Pancreas (tissue), 10 donors: ENCODE measurements around the gene ADGRV1. TPM values are rescaled to one million over a fixed set of nuclear protein-coding genes. Genes with fewer than 3 reads are reported as not detected.
"Not testable (repeated sequence)": the region's sequence is repeated elsewhere in the genome, so short reads cannot be mapped to it uniquely, and the experiment has no call there.

Experiments used
- ATAC-seq, 4 donors: fragments of 200-7000 bp; cut with Tn5 transposase; one replicate each; pipeline versions ENCODE4 v1.8.0 to v1.9.1; 2020; ENCODE audit warnings: mild to moderate bottlenecking in 4 of 4, moderate library complexity in 4 of 4
- DNase-seq, 6 donors: peaks; one replicate each; pipeline ENCODE4 v3.0.0-alpha.2; 2020
- FAIRE-seq: peaks from 2 replicates; lab custom pipeline; 2012; peaks lifted over from hg19 to GRCh38; lab: Jason Lieb, UNC
- H3K27ac ChIP-seq, 4 donors: fragments of 200-600 bp; sonication (generic); 1 replicate in 3 of 4; 2 replicates in 1 of 4; pipeline versions ENCODE4 v1.5.0 to v1.8.0; 2020
- H3K27me3 ChIP-seq, 4 donors: fragments of 200-600 bp; one replicate each; pipeline ENCODE4 v1.8.0; 2021
- H3K36me3 ChIP-seq, 3 donors: fragments of 200-600 bp; sonication (generic) in 1 of 3; one replicate each; pipeline versions ENCODE4 v1.5.0 to v1.8.0; 2020 to 2021
- H3K4me1 ChIP-seq, 3 donors: fragments of 200-600 bp; one replicate each; pipeline ENCODE4 v1.8.0; 2021
- H3K4me3 ChIP-seq, 4 donors: fragments of 200-600 bp; sonication (generic) in 2 of 4; one replicate each; pipeline versions ENCODE4 v1.5.0 to v1.8.0; 2020 to 2021
- H3K9me3 ChIP-seq, 4 donors: fragments of 200-600 bp; one replicate each; pipeline ENCODE4 v1.8.0; 2021
- WGBS, 2 donors: extraction: QIAGEN DNeasy Blood & Tissue Kit; methylation state at CpG; one replicate each; pipeline ENCODE4 v1.1.7; 2013; 5-methylcytosine and 5-hydroxymethylcytosine counted together
- intact Hi-C, 3 donors: fragments of 100-400 bp; cut with DNase I; formaldehyde crosslinking; loops; one replicate each; pipeline versions ENCODE4 v1.11.1 to v1.14.2; 2022
- polyA plus RNA-seq, 2 donors: library from polyadenylated mRNA; stranded (reverse); fragments of 200-250 nt; gene quantifications; one replicate each; pipeline ENCODE4 v1.2.3, GENCODE V29; 2013
- total RNA-seq, 6 donors: library from RNA; stranded (reverse); fragmentation: NEBNext Ultra II Directional in 4 of 6; extraction: Animal tissue kit (Norgen Biotek cat#: 25700) in 4 of 6; gene quantifications; one replicate each; pipeline versions ENCODE4 v1.2.1 to v1.2.4, GENCODE V29; 2021 to 2023
- TF ChIP-seq, protein P1 (sequence below), 4 donors: fragments of 200-600 bp; sonication (generic) in 3 of 4; IDR thresholded peaks; one replicate each; pipeline versions ENCODE4 v1.5.0 to v1.8.0; 2021; ENCODE audit warnings: antibody characterized with exemption in 4 of 4
- donor health status: healthy with polysubstance abuse.
- donor health status: DM: no; HTN: no; CAD: no; lungs with moderate emphysema.
- donor health status: DM: no; HTN: no; CAD: no.
- donor health status: control.
- donor health status: control.
- donor health status: Bipolar disorder and iron deficiency.
- donor health status: DM: yes; HTN: yes; CAD: no.
- donor health status: DM: no; HTN: no; CAD: no.
- donor health status: DM: no; HTN: no; CAD: no.
- donor health status: DM: yes; HTN: yes; CAD: no.

The ADGRV1 gene
- total and polyA plus RNA-seq, 8 donors = 3.9 to 6.9 (median 5.4) TPM

DNA sequence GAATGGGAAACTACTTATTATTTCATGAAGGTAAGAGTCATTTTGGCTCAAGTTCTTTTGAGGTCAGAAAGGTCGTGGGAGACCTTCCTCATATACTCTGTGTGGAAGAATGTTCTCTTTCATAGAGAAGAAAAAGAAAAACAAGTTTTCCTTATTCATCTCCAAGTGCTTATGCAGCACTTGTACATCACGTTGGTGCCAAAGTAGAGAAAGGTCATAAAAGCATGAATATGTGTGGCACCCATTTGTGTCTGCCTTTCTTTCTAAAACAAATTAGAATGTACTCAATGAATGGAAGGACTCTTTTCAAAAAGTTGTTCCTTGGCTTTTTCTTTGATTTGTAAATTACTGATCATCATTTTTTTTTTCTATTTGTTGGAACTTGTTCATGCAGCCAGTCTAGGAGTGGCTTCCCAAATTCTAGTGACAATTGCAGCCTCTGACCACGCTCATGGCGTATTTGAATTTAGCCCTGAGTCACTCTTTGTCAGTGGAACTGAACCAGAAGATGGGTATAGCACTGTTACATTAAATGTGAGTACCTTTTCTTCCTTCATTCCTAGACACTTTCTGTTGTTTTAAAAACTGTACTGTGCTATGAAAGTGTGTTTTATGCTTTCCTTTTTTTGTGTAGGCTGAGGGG, 122.4 kb downstream of the ADGRV1 start:
- WGBS, 2 donors = 73 to 83% methylated on average over 4 of the region's 4 CpGs
- H3K27me3 ChIP-seq = no peaks in the 10 kb centered on the region
- ATAC-seq (no peak), FAIRE-seq (no peak), DNase-seq (no peak)
- TF ChIP-seq, protein P1, sequence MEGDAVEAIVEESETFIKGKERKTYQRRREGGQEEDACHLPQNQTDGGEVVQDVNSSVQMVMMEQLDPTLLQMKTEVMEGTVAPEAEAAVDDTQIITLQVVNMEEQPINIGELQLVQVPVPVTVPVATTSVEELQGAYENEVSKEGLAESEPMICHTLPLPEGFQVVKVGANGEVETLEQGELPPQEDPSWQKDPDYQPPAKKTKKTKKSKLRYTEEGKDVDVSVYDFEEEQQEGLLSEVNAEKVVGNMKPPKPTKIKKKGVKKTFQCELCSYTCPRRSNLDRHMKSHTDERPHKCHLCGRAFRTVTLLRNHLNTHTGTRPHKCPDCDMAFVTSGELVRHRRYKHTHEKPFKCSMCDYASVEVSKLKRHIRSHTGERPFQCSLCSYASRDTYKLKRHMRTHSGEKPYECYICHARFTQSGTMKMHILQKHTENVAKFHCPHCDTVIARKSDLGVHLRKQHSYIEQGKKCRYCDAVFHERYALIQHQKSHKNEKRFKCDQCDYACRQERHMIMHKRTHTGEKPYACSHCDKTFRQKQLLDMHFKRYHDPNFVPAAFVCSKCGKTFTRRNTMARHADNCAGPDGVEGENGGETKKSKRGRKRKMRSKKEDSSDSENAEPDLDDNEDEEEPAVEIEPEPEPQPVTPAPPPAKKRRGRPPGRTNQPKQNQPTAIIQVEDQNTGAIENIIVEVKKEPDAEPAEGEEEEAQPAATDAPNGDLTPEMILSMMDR (IDR thresholded peaks at IDR 0.05) = no peak
- H3K4me3 ChIP-seq = no peak overlapping the region
- H3K27ac ChIP-seq = no peak overlapping the region
- no peaks in the 10 kb centered on the region for H3K4me1 ChIP-seq
- no peaks in the 10 kb centered on the region for H3K9me3 ChIP-seq
- no peaks in the 10 kb centered on the region for H3K36me3 ChIP-seq
- intact Hi-C loops = no loop called here

DNA sequence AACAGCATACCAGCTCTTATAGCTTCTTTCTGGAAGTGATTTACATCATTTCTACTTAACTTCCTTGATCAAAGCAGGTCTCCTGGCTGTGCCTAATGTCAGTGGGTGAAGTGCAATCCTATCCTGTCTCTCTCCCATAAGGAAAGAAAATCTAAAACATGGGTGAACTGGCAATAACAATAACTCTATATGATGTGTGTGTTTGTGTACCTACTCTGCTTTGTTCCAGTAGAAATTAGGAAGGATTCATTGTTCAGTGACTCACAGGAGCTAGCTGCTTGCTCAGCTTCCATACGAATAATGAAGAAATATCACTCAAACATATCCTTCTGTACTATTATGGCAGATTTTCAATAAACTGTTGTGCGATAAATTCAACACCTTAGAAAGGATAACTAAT, 123.7 kb downstream of the ADGRV1 start:
- Histone ChIP-seq H3K9me3 (no peaks in the 10 kb centered on the region), H3K4me3 (no peak overlapping the region), H3K27me3 (no peaks in the 10 kb centered on the region), H3K36me3 (no peaks in the 10 kb centered on the region), H3K27ac (no peak overlapping the region), H3K4me1 (no peaks in the 10 kb centered on the region)
- intact Hi-C loops = no loop called here
- FAIRE-seq (no peak), ATAC-seq (no peak), DNase-seq (no peak)
- WGBS, 2 donors = 82 to 90% methylated on average over 2 of the region's 2 CpGs
- TF ChIP-seq, protein P1 (IDR thresholded peaks at IDR 0.05) = no peak

DNA sequence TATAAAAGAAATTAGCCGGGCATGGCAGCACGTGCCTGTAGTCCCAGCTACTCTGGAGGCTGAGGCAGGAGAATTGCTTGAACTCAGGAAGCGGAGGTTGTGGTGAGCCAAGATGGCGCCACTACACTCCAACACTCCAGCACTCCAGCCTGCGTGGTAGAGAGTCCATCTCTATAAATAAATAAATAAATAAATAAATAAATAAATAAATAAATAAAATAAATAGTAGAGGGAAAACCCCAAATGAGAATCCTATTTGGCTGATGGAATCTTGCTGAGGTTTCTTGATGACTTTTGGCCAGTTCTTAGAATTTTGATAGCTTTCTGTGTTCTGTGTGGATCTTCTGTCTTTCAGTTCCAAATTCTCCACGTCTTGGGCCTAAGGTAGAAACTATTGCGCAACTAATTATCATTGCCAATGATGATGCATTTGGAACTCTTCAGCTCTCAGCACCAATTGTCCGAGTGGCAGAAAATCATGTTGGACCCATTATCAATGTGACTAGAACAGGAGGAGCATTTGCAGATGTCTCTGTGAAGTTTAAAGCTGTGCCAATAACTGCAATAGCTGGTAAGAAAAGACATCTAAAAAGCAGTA, 126.9 kb downstream of the ADGRV1 start:
- DNase-seq (no peak), FAIRE-seq (no peak), ATAC-seq (no peak)
- Histone ChIP-seq H3K9me3 (no peaks in the 10 kb centered on the region), H3K27ac (no peak overlapping the region), H3K4me1 (no peaks in the 10 kb centered on the region), H3K36me3 (no peaks in the 10 kb centered on the region), H3K27me3 (no peaks in the 10 kb centered on the region), H3K4me3 (no peak overlapping the region)
- TF ChIP-seq, protein P1 (IDR thresholded peaks at IDR 0.05) = no peak
- WGBS, 2 donors = 94 to 95% methylated on average over 8 of the region's 8 CpGs
- intact Hi-C loops = no loop called here

DNA sequence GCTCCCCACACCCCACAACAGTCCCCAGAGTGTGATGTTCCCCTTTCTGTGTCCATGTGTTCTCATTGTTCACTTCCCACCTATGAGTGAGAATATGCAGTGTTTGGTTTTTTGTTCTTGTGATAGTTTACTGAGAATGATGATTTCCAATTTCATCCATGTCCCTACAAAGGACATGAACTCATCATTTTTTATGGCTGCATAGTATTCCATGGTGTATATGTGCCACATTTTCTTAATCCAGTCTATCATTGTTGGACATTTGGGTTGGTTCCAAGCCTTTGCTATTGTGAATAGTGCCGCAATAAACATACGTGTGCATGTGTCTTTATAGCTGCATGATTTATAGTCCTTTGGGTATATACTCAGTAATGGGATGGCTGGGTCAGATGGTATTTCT, 127.8 kb downstream of the ADGRV1 start:
- FAIRE-seq, H3K4me3 ChIP-seq, intact Hi-C loops, H3K27me3 ChIP-seq, H3K36me3 ChIP-seq, DNase-seq, H3K9me3 ChIP-seq, H3K27ac ChIP-seq, H3K4me1 ChIP-seq, ATAC-seq: not testable (repeated sequence)
- WGBS, 2 donors = 97 to 100% methylated on average over 2 of the region's 2 CpGs

DNA sequence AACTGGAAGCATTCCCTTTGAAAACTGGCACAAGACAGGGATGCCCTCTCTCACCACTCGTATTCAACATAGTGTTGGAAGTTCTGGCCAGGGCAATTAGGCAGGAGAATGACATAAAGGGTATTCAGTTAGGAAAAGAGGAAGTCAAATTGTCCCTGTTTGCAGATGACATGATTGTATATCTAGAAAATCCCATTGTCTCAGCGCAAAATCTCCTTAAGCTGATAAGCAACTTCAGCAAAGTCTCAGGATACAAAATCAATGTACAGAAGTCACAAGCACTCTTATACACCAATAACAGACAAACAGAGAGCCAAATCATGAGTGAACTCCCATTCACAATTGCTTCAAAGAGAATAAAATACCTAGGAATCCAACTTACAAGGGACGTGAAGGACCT, 128.9 kb downstream of the ADGRV1 start:
- FAIRE-seq, H3K4me1 ChIP-seq, ATAC-seq, H3K27ac ChIP-seq, DNase-seq, H3K9me3 ChIP-seq, H3K36me3 ChIP-seq, intact Hi-C loops, H3K27me3 ChIP-seq, H3K4me3 ChIP-seq: not testable (repeated sequence)
- 93 to 94% methylated on average over 2 of the region's 3 CpGs for WGBS, 2 donors

DNA sequence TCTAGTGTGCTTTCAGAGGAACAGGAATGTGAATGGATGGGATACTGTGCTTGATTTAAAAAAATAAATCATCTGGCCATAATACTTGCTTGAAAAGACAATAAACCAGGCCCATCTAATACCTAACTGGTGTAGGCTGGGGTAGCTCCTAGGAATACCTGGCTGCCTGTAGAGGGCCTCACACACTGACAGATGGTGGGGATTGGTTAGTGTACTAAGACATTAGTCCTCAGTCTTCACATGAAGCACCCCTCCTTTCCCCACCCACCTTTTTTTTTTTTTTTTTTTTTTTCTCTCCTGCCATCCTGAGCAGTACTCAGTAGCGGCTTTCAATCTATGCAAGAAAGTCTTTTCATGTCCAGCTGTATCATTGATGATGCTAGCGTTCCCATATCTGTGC, 130.5 kb downstream of the ADGRV1 start:
- Histone ChIP-seq H3K4me1 (no peaks in the 10 kb centered on the region), H3K9me3 (no peaks in the 10 kb centered on the region), H3K27ac (no peak overlapping the region), H3K27me3 (no peaks in the 10 kb centered on the region), H3K36me3 (no peaks in the 10 kb centered on the region), H3K4me3 (no peak overlapping the region)
- intact Hi-C loops = no loop called here
- FAIRE-seq (no peak), DNase-seq (no peak), ATAC-seq (no peak)
- TF ChIP-seq, protein P1 (IDR thresholded peaks at IDR 0.05) = no peak
- 83 to 86% methylated on average over 2 of the region's 2 CpGs for WGBS, 2 donors
